Measurements from ENCODE around the gene PDE8A.
"Not testable (repeated sequence)": the region's sequence is repeated elsewhere in the genome, so short reads cannot be mapped to it uniquely, and the experiment has no call there.

The PDE8A gene

DNA sequence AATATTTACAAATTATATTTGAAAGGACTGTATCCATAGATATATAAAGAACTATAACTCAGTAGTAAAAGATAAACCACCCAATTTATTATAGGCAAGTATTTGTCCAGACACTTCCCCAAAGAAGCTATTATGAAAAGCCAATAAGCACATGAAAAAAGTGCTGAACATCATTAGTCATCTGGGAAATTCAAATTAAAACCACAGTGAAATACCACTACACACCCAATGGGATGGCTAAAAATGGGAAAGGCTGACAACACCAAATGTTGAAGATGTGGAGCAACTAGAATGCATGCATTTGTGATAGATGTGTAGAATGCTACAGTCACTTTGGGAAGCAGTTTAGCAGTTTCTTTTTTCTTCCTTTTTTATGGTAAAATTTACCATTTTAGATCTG is 147.0 kb downstream of the PDE8A start:
- DNase-seq (ENCODE audit: low read depth in 2 of 2), result no peak

DNA sequence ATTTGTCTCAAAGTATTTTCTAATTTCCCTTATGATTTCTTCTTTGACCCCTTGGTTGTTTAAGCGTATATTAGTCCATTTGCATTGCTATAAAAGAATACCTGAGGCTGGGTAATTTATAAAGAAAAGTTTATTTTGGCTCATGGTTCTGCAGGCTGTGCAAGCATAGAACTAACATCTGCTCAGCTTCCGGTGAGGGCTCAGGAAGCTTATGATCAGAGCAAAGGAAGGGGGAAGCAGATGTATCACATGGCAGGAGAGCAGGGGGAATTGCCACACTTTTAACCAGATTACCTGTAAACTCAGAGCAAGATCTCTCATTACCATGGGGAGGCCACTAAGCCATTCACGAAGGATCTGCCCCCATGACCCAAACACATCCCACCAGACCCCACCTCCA is 148.2 kb downstream of the PDE8A start:
- DNase-seq (ENCODE audit: low read depth in 2 of 2), result no peak

DNA sequence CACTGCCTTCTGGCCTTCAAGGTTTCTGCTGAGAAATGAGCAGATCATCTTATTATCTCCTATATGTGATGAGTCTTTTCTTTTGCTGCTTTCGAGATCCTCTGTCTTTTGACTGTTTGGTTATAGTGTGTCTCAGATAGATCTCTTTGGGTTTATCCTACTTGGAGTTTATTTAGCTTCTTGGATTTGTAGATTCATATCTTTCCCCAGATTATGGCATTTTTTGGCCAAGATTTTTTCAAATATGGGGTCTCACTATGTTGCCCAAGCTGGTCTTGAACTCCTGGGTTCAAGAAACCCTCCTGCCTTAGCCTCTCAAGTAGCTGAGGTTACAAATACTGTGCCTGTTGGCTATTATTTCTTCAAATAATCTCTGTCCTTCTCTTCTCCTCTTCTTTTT is 150.3 kb downstream of the PDE8A start:
- no peak for DNase-seq (ENCODE audit: low read depth in 2 of 2)

DNA sequence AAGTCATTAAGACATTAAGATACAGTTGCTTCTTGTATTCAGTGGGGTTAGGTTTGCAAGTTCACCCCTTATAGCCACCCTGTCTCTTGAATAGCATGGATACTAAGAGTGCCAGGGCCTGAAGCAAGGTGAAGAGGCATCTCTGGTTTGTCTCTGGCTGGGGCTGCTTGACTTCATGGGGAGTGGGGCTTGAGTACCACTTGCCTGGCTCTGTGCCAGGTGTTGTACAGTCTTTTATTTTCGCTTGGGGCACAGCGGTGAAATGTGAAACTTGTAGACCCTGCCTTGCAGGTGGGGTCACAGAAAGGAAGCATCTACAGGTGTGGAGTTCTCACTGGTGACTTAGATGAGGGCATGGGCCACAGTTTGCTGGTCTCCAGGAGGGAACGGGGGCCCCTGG is 152.1 kb downstream of the PDE8A start:
- DNase-seq (ENCODE audit: low read depth in 2 of 2), result no peak

DNA sequence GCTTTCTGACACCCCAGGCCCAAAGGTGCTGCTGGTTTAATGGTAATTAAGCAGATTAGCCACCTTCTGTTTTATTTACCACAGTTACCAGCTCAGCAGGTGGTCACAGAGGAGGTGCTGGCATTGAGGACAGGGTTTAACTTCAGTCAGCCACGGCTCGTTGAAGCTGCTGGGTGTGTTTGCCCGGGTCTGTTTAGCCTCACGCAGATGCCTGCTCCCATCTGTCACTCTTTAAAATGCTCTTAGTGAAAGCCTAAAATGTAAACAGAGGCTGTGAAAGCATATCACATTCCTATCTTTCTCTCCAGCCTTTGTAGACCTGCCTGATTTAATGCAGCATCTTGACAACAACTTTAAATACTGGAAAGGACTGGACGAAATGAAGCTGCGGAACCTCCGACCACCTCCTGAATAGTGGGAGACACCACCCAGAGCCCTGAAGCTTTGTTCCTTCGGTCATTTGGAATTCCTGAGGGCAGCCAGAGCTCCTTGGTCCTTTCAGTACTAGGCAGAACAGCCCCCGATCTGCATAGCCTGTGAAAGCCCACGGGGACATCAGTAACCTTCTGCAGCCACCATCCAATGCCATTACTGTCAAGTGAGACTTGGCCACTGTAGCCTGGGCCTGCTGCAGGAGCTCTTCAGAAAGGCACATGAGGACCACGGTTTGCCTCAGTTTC is 156.0 kb downstream of the PDE8A start:
- DNase-seq (ENCODE audit: low read depth in 2 of 2), result no peak

DNA sequence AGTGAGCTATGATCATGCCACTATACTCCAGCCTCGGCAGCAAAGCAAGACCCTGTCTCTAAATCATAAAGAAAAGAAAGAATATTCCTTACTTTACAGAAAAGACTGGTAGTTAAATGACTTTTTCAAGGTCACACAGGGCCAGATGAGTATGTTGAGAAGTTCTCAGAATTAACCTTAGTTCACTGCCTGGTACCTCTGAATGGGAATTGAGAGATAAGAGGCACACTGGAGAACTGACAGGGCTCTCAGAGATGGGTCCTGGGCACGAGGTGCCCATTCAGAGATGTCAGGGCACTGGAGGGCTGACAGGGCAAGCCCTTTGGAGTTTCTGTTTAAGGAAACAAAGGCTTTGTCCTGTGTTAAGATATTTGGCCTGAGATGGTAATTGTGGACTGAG is 157.7 kb downstream of the PDE8A start:
- DNase-seq (ENCODE audit: low read depth in 2 of 2), result no peak

DNA sequence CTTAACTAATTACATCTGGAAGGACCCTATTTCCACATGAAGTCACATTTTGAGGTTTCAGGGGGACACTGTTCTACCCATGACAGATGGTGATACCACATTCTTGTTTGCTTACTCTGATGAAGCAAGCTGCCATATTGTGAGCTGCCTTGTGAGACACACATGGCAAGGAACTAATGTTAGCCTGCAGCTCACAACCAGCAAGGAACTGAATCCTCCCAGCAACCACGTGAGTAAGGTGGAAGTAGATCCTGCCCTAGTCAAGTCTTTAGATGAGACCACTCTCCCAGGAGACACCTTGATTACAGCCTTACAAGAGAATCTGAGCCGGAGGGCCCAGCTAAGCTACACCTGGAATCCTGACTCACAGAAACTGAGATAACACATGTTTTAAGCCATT is 160.1 kb downstream of the PDE8A start:
- DNase-seq (ENCODE audit: low read depth in 2 of 2), result no peak

DNA sequence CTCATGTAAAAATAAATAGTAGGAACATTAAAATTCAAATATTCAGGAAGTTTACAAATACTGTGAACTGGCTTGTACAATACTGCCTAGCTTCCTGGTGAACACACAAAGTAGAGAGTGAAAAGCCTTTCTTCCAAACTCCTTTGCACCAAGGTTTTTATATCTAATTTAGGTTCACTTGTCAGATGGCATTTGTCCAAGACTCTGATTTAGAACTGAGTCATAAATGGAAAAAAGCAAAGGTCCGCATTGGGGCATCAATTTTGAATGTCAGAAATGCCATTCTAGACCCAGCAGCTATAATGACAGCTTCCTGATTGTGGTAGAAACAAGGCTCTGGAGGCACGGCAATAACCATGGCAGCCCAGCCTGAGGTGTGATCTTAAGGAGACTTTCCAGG is 160.7 kb downstream of the PDE8A start:
- no peak for DNase-seq (ENCODE audit: low read depth in 2 of 2)

DNA sequence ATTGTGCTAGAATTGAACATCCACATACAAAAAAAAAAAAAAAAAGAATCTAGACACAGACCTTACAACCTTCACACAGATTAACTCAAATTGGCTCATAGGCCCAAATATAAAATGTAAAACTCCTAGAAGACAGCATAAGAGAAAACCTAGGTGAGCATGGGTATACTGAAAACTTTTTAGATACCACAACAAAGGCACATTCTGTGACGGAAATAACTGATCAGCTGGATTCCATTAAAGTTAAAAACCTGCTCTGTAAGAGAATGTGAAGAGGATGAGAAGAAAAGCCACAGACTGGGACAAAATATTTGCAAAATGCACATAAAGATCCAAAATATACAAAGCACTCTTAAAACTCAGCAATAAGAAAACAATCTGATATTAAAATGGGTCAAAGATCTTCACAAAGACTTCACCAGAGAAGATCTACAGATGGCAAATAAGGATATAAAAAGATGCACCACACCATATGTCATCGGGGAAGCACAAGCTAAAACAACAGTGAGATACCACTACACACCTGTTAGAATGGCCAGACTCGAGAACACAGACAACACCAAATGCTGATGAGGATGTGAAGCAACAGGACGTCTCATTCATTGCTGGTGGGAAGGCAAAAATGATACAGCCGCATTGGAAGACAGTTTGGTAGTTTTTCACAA is 167.9 kb downstream of the PDE8A start:
- DNase-seq (ENCODE audit: low read depth in 2 of 2), result no peak

DNA sequence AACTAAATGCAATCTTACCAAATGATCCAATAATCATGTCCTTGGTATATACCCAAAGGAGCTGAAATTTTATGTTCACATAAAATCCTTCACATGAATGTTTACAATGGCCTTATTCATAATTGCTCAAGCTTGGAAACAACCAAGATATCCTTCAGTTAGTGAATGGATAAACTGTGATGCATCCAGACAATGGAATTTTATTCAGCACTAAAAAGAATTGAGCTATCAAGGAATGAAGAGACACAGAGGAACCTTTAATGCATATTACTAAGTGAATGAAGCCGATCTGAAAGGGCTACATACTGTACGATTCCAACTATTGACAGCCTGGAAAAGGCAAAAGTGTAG is 168.4 kb downstream of the PDE8A start:
- DNase-seq (ENCODE audit: low read depth in 2 of 2), result no peak

DNA sequence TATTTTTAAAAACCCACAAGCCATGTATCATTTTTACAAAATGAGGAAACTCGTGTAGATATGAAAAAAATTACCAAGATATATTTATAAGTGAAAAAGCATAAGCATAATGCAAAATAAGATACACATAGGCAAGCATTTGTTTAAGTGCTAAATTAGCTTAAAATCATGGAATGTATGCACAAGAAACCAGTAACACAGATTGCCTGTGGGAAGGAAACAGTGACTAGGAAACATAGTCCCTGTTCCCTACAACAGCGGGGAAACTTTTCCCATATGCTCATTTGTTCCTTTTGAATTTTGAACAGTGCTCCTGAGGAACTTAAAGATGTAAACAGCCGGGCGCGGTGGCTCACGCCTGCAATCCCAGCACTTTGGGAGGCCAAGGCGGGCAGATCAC is 169.5 kb downstream of the PDE8A start:
- DNase-seq (ENCODE audit: low read depth in 2 of 2), result no peak

DNA sequence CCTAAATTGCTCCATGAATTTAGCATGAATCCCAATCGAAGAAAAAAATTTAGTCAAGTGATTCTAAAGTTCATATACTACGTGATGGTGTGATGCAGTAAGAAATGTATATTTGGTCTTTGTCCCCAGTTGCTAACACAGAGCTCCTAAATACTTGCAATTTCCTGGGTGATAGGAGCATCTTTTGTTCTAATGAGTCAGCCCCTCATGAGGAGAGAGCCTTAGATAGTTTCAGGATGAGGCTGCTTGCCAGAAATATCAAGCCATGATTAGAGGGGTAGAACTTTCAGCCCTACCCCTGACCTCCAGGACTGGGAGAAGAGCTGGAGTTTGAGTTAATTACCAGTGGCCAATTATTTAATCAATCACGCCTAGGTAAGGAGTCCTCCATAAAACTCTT is 170.2 kb downstream of the PDE8A start:
- no peak for DNase-seq (ENCODE audit: low read depth in 2 of 2)

DNA sequence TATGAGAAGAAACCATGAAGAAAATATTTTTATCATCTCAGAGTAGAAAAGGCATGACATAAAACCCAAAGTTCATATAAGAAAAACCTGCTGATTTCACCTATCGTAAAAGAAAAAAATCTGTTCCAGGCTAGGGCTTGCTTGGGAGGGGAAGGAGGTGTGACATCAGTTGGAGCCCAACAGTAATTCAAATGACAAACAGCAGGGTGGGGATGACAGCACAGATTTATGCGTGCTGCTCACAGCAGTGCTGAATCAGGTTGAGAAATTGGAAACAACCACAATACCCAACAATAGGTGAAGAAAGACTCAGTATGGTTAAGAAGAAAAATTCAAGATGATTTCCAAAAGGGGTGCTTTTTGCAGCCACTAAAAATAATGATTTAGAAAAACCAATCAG is 172.4 kb downstream of the PDE8A start:
- no peak for DNase-seq (ENCODE audit: low read depth in 2 of 2)

DNA sequence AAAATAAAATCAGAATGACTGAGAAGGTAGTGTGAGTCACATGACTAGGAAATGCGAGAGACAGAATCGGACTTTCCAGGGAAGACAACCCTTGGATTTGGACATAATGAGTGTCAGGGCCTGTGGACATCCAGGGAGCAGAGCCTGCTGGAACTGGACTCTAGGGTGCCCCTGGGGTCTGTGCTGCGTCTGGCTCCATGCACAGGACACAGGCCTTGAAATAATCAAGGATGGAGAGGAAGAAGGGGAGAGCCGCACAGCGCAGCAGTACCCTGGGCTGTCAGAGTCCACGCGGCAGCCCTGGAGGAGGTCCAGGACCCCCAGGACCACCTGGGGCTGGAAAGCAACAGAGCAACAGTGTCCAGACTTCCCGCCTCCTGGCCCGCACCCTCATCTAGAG is 173.7 kb downstream of the PDE8A start:
- DNase-seq (ENCODE audit: low read depth in 2 of 2), result no peak

DNA sequence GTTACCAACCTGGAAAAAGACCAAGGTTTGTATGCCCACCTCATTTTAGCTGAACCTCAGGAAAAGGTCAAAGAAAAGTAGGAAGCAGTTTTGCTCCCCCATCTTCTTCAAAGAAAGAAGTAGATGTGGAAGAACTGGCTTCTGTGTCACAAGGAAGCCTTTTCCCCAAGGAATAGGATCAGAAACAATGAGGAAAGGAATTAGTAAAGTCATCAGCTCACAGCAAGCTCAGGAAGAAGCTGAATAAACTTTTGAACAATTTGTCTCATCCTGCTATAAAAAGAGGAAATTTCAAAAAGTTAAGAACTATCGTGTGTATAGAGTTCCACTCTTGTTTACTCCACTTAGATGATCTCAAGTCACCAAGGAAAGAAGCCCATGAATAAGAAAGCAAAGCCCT is 174.2 kb downstream of the PDE8A start:
- no peak for DNase-seq (ENCODE audit: low read depth in 2 of 2)

DNA sequence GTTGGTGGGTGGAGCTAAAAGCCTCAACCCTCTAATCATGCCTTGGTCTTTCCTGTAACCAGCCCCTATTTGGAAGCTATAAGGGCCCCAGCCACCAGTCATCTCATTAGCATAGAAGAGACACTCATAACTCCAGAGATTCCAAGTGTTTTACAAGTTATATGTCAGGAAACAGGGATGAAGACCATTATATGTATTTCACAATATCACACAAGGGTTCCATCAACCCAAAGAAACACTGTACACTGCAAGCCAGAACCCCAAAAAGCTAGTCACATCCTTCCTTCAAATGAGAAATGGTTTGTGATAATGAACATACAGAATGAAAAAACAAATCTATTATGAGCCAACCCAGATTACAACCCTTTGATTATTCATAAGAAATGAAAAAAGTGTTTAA is 175.7 kb downstream of the PDE8A start:
- no peak for DNase-seq (ENCODE audit: low read depth in 2 of 2)

DNA sequence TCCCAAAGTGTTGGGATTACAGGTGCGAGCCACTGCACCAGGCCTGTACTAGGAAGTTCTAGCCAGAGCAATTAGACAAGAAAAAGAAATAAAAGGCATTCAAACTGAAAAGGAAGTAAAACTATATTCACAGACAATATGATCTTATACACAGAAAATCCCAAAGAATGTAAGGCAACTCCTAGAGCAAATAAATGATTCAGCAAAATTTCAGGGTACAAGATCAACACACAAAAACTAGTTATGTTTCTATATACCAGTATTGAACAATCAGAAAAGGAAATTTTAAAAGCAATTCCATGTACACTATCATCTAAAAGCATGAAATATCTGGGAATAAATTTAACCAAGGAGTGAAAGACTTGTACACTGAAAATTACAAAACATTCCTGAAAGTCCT is 180.6 kb downstream of the PDE8A start:
- no peak for DNase-seq (ENCODE audit: low read depth in 2 of 2)

DNA sequence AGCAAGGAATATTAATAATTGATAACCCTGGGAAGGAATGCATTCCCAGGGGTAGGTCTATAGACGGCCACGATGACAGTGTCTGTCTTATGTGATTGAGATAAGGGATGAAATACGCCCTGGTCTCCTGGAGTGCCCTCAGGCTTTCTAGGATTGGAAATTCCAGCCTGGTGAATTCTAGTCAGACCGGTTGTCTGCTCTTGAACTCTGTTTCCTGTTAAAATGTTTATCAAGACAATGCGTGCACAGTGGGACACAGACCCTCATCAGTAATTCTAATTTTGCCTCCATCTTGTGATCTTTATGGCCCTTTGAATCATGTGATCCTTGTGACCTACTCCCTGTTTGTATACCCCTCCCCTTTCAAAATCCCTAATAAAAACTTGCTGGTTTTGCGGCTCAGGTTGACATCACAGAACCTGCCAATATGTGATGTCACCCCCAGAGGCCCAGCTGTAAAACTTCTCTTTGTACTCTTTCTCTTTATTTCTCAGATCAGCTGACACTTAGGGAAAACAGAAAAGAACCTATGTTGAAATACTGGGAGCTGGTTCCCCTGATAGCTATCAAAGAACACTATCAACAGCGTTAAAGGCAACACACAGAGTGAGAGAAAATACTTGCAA is 183.3 kb downstream of the PDE8A start:
- no peak for DNase-seq (ENCODE audit: low read depth in 2 of 2)

DNA sequence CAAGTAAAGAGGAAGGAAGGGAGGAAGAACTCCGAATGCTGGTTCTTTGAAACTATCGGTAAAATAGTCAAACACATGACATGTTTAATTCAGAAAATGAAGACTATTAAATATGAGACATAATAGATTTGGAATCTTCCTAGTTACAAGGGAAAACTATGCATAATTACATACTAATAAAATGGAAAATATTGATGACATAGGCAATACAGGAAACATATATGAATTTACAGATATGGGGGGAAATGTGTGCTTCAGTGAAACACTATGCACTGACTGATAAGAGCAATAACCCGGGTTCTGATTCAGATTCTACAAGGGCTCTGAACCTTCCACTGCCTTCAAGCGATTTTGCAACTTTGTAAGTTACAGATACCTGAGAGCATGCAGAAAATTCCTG is 185.9 kb downstream of the PDE8A start:
- DNase-seq (ENCODE audit: low read depth in 2 of 2), result no peak

DNA sequence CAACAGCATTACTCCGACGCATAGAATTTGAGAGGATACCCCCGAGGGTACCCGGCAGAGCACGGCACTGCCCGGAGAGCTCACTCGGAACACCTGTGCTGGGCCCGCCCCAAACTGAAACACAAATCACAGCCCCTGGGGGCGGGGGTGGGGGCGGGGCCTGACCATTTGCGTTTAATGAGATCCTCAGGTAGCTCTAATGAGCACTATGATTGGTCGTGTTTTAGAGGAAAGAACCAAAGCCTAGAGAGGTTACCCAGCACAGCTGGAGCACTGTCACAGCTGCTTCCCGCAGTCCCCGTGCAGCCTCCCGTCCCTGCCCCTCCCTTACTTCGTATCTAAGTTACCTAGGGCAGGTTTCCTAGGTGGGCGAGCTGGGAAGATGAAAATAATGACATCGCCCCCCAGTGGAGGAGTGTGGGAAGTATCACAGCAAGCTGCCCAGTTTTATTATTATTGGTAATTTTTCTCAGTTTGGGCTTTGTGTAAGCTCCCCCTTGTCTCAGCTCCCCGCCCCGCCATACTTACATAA is 187.1 kb downstream of the PDE8A start:
- no peak for DNase-seq (ENCODE audit: low read depth in 2 of 2)

DNA sequence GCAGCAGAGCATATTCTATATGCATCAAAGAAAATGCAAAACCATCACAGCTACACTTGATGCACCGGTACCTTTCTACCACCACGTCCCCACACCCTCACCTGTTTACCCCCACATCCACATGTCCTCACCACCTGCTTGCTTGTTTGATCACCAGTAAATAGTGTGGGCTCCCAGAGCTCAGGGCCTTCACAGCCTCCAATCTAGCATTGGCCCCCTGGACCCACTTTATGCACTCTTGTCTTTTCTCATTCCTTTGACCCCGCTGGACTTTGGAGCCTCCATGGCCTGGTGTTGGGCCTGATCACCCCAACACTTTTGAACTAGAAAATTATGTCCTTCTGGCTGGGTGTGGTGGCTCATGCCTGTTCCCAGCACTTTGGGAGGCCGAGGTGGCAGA is 190.1 kb downstream of the PDE8A start:
- no peak for DNase-seq (ENCODE audit: low read depth in 2 of 2)

DNA sequence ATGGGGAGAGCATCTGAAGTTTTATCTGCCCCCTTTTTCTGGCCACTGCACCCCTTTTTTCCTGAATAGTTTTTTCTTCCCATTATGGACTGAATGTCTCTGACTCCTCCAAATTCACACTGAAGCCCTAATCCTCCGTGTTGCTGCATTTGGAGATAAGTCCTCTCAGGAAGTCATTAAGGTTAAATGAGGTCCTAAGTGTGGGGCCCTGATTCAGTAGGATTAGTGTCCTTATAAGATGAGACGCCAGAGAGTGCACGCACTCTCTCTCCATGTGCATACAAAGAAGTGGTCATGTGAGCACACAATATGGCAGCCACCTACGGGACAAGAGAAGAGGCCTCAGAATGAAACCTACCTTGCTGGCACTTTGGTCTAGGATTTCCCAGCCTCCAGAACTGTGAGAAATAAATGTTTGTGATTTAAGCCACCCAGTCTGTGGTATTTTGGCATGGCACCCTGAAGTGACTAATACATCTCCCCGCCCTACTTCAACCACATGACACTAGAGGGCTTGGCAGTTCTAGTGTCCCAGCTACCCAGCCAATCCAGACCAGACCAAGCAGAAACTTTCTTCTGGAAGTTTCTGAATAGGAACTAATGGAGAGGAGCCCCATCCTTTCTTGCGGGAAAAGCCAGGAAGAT is 191.3 kb downstream of the PDE8A start:
- DNase-seq (ENCODE audit: low read depth in 2 of 2), result no peak

DNA sequence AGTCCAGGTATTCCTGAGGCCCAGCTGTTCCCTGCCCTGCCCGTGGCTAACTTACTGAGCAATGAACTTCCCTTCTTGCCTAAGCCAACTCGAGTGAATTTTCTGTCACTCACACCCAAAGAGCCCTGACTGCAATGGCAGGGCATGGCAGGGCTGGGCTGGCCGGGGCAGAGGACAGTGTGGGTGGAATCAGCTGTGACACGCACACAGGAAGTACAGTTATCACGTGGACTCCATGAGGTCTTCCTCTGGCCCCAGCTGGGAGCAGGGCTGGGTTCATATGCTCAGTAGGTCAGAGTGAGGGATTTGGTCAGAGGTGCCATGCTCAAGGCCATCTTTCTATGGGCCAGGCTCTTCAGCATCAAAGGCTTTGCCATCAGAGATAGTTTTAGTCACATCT is 192.0 kb downstream of the PDE8A start:
- not testable (repeated sequence) for DNase-seq (ENCODE audit: low read depth in 2 of 2)
